ENCODE measurements around the gene DDX1. TPM values are rescaled to one million over a fixed set of nuclear protein-coding genes. Genes with fewer than 3 reads are reported as not detected.

Gene DDX1
- total RNA-seq, 1 donor from 2014 or later: 103 TPM

DNA sequence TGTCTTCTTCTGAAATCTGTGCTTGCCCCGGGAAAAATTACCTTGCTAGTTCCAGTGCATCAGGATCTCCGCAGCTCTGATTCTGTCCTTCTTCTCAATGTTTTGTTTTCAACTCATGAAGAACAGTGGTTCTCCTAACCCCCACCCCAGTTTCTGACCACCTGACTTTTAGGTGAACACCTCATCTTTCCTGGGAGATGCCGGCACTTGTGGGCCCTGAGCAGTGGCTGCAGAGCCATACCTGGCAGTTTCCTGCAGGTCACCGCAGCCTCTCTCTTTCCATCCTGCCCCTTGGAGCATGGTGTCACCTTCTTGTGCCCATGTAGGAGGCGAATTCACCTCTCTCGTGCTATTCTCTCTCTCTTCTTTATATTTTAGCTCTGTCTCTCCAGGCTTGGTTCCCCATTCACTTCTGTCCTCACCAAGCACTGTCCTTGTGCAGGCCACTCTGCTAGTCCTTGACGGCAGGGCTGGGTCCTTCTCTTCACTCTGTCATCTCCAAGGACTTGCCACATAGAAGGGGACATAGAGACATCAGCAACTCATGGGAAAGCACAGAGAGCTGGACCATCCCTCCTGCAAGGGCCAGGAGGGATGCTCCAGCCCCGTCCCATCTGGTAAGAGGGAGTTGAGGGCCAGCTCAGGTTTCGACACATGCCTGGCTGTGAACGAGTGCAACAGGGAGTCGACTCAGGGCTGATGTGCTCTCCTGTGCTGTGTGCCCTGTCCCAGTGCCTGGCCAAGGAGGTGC, 59.1 kb downstream of the DDX1 start:
- Histone ChIP-seq H3K4me1 (no peaks in the 10 kb centered on the region), H3K36me3 (no peaks in the 10 kb centered on the region), H3F3A (ENCODE audit: low read depth) (no peaks in the 10 kb centered on the region), H3K27me3 (no peaks in the 10 kb centered on the region), H4K20me1 (ENCODE audit: low read depth) (no peaks in the 10 kb centered on the region), H3K9me3 (ENCODE audit: low read depth) (no peaks in the 10 kb centered on the region), H3K4me2 (no peak overlapping the region), H2AFZ (replicated peaks) (no peak overlapping the region), H3K79me2 (ENCODE audit: low read depth) (no peaks in the 10 kb centered on the region), H3K27ac (no peak overlapping the region), H3K9ac (no peak overlapping the region), H3K4me3 (no peak overlapping the region)
- Mint-ChIP-seq H3K27me3 (ENCODE audit: insufficient read depth, low read depth) (peaks cover 11% of the 10 kb centered on the region), H3K9me3 (peaks cover 1% of the 10 kb centered on the region), H3K36me3 (no peaks in the 10 kb centered on the region), H3K4me1 (peaks cover 25% of the 10 kb centered on the region), H3K27ac (no peak overlapping the region), H3K4me3 (no peak overlapping the region)
- DNase-seq (ENCODE audit: low spot score): no peak
- TF ChIP-seq, protein P1, sequence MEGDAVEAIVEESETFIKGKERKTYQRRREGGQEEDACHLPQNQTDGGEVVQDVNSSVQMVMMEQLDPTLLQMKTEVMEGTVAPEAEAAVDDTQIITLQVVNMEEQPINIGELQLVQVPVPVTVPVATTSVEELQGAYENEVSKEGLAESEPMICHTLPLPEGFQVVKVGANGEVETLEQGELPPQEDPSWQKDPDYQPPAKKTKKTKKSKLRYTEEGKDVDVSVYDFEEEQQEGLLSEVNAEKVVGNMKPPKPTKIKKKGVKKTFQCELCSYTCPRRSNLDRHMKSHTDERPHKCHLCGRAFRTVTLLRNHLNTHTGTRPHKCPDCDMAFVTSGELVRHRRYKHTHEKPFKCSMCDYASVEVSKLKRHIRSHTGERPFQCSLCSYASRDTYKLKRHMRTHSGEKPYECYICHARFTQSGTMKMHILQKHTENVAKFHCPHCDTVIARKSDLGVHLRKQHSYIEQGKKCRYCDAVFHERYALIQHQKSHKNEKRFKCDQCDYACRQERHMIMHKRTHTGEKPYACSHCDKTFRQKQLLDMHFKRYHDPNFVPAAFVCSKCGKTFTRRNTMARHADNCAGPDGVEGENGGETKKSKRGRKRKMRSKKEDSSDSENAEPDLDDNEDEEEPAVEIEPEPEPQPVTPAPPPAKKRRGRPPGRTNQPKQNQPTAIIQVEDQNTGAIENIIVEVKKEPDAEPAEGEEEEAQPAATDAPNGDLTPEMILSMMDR (IDR thresholded peaks at IDR 0.05): no peak
- TF ChIP-seq EZH2phosphoT487 (IDR thresholded peaks at IDR 0.05) (no peak), EZH2 (IDR thresholded peaks at IDR 0.05) (no peak)

DNA sequence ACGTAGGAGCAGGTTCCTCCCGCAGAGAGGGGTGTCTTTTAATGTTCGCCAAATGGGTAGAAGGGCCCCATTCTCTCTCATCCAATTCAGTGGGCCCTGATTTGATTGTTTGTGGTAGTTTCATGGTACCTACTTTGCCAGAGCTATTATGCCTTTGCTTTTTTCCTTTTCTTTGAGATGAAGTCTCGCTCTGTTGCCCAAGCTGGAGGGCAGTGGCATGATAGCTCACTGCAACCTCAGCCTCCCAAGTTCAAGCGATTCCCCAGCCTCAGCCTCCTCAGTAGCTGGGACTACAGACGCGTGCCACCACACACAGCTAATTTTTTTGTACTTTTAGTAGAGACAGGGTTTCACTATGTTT, 59.7 kb downstream of the DDX1 start:
- Mint-ChIP-seq H3K36me3 (no peaks in the 10 kb centered on the region), H3K4me3 (no peak overlapping the region), H3K4me1 (peaks cover 25% of the 10 kb centered on the region), H3K27ac (peak overlapping the region; percentile 82), H3K27me3 (ENCODE audit: insufficient read depth, low read depth) (peaks cover 9% of the 10 kb centered on the region), H3K9me3 (peaks cover 1% of the 10 kb centered on the region)
- Histone ChIP-seq H3K4me1 (no peaks in the 10 kb centered on the region), H3K79me2 (ENCODE audit: low read depth) (no peaks in the 10 kb centered on the region), H3K36me3 (no peaks in the 10 kb centered on the region), H3K9ac (no peak overlapping the region), H3K4me2 (no peak overlapping the region), H3K9me3 (ENCODE audit: low read depth) (no peaks in the 10 kb centered on the region), H4K20me1 (ENCODE audit: low read depth) (no peaks in the 10 kb centered on the region), H3F3A (ENCODE audit: low read depth) (no peaks in the 10 kb centered on the region), H3K27ac (no peak overlapping the region), H2AFZ (replicated peaks) (no peak overlapping the region), H3K27me3 (no peaks in the 10 kb centered on the region), H3K4me3 (no peak overlapping the region)
- TF ChIP-seq EZH2phosphoT487 (IDR thresholded peaks at IDR 0.05) (no peak), EZH2 (IDR thresholded peaks at IDR 0.05) (no peak)
- TF ChIP-seq, protein P1 (IDR thresholded peaks at IDR 0.05): no peak
- no peak for DNase-seq (ENCODE audit: low spot score)

DNA sequence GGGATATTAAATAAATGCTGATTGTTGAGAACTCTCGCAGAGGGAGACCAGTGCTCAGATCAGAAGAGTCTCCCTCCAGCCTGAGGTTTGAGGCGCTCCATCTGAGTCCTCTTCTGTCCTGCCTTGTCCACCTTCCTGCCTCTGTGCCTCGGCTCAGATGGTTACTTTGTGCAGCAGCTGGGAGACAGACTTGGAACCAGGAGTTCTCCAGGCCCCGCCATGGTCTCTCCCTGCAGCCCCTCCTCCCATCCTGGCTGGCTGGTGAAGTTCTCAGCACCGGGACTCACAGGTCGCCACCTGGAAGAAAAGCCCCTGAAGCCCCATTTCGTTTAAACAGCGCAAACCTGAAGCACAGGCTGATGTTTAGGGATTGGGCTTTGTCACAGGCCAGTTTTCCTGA, 60.6 kb downstream of the DDX1 start:
- H3K27me3 ChIP-seq: no peaks in the 10 kb centered on the region
- H3K36me3 ChIP-seq: no peaks in the 10 kb centered on the region
- H3K27ac ChIP-seq: no peak overlapping the region
- no peaks in the 10 kb centered on the region for H3K36me3 Mint-ChIP-seq
- H3K9me3 ChIP-seq (ENCODE audit: low read depth): no peaks in the 10 kb centered on the region
- no peak overlapping the region for H2AFZ ChIP-seq (replicated peaks)
- H3K9me3 Mint-ChIP-seq: no peaks in the 10 kb centered on the region
- H3K4me3 Mint-ChIP-seq: no peak overlapping the region
- no peaks in the 10 kb centered on the region for H3F3A ChIP-seq (ENCODE audit: low read depth)
- peaks cover 30% of the 10 kb centered on the region for H3K4me1 Mint-ChIP-seq
- no peak overlapping the region for H3K27ac Mint-ChIP-seq
- H3K27me3 Mint-ChIP-seq (ENCODE audit: insufficient read depth, low read depth): peaks cover 9% of the 10 kb centered on the region
- no peaks in the 10 kb centered on the region for H3K79me2 ChIP-seq (ENCODE audit: low read depth)
- no peak overlapping the region for H3K4me3 ChIP-seq
- no peak for DNase-seq (ENCODE audit: low spot score)
- H3K4me1 ChIP-seq: no peaks in the 10 kb centered on the region
- H3K9ac ChIP-seq: no peak overlapping the region
- TF ChIP-seq EZH2 (IDR thresholded peaks at IDR 0.05) (no peak), EZH2phosphoT487 (IDR thresholded peaks at IDR 0.05) (no peak)
- TF ChIP-seq, protein P1 (IDR thresholded peaks at IDR 0.05): no peak
- H3K4me2 ChIP-seq: no peak overlapping the region
- H4K20me1 ChIP-seq (ENCODE audit: low read depth): no peaks in the 10 kb centered on the region

Data from neural progenitor cell (in vitro differentiated cells).